ENCODE data around the gene TAS2R39.

GRCh38 chr7:143147070-143147469 lies 36.1 kb upstream of the TAS2R39 start:
- TF ChIP-seq CTCF (IDR thresholded peaks at IDR 0.05; ENCODE audit: insufficient read depth, low read length, poor library complexity, severe bottlenecking): no peak
- TF ChIP-seq EZH2phosphoT487 (conservative IDR thresholded peaks at IDR 0.05; ENCODE audit: low read length): no peak
